Stimulated activated CD4-positive, alpha-beta T cell treated with anti-CD3 and anti-CD28 coated beads, Interleukin-15, amount 100 ng/mL, for 1 hour (primary cell): ENCODE results near the gene PPP1CA.

Experiments
- DNase-seq, 2 donors: peaks; one replicate each; pipeline ENCODE4 v3.0.0-alpha.2; 2020; ENCODE audit warnings: low read depth in 1 of 2, low spot score in 1 of 2

The PPP1CA gene

DNA sequence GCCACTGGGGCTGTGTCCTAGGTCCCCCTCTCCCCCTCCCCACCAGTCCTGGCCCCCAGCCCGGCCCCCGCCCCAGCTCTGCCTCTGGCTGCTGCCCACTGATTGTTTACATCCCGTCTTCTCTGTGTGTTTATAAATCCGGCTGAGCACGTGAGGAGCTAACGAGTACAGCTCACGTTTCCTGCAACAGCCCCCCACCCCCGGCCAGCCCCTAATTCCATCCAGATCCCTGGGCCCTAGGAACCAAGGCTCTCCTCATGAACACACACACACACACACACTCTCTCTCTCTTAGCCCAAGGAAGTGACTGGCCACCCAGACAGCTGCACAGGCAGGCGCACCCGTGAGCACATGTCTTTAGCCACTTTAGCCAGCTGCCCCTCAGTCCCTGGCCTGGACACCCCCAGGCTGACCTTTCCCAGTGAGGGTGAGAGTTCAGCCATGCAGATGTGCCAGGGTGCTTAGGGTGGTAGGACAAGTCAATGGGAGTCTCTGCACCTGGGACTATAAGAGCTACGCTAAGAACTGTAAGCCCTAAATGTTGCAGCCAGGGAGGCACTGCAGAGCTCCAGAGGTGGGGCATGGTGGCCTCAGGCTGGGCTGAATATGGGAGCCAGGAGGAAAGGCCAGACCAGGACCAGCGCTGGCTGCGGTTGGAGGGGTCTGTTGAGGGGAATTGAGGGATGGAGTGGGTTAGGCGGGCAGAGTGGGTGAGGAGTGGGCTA lies 31.1 kb downstream of the PPP1CA start:
- no peak for DNase-seq

DNA sequence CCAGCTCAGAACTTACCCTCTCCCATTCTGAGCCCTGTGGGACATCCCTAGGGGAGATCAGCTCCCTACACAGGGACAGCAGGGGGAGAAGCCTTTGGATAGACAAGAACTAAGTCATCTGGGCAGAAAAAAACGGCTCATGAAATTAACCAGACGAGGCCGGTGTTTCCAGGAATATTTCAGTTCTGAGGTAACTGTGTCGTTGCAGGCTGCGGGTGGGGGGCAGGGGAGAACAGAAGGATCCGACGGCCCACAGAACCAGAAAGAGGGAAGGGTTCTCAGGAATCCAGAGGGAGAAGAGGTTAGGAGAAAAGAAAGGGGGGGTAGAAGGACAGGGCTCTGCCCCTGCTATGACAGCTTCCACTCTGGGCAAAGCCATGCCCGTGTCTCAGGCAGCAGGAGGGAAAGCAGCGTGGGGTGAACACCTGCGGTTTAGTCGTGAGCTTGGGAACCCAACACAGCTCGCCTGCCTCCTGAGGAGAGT lies 31.8 kb downstream of the PPP1CA start:
- no peak for DNase-seq

DNA sequence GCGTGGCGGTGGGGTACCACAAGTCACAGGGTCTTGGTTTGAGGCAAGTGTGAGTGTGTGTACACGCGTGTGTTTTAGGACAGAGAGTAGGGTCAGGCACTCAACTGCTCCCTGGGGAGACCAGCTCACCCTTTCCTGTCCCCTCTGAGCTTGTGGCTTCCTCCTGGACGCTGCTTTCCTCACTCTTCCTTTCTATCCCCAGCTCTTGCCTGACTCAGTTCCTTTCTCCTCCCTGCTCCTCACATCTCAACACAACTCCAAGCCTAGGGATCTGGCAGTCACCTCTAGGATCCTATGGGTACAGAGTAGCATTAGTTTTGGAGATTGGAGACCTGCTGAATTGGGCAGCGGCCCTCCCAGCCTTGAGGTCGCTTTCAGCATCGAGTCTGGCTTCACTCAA lies 32.4 kb downstream of the PPP1CA start:
- DNase-seq: no peak

DNA sequence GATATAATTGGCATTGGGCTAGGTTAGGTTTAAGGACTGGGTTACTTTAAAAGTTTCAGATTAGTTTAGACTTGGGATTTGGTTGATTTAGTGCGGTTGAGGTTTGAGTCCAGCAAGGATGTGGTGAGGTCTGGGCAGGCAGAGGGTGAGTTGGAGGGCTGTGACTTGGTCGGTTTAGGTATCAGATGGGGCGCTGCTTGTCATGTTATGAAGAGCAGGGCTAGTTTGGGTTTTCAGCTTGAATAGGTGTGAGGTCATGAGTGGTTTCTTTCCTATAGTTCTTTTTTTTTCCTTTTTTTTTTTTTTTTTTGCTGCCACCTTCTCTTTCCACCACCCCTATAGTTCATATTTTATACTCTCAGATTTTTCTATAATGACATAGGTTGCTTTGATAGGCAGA lies 33.0 kb downstream of the PPP1CA start:
- DNase-seq: no peak

DNA sequence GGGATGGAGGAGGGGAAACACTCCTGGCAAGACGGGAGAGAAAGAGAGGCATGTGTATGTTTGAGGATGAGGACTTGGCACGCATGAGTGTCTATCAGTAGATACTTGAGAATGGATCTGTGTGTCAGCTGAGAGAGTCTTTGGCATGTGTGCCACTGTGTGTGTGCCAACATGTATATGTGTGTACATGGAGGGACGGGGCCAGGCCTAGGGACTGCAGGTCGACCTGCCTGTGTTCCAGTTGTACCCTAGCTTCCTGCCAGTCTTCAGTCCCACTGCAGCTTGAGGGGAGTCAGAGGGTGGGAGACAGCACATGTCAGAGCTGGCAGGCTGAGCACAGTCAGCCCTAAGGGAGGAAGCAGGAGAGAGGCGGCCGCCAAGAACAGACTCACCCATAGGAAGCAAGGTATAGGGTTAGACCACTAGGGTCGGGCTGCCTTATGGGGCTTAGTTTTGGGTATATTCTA lies 33.9 kb downstream of the PPP1CA start:
- DNase-seq: no peak

DNA sequence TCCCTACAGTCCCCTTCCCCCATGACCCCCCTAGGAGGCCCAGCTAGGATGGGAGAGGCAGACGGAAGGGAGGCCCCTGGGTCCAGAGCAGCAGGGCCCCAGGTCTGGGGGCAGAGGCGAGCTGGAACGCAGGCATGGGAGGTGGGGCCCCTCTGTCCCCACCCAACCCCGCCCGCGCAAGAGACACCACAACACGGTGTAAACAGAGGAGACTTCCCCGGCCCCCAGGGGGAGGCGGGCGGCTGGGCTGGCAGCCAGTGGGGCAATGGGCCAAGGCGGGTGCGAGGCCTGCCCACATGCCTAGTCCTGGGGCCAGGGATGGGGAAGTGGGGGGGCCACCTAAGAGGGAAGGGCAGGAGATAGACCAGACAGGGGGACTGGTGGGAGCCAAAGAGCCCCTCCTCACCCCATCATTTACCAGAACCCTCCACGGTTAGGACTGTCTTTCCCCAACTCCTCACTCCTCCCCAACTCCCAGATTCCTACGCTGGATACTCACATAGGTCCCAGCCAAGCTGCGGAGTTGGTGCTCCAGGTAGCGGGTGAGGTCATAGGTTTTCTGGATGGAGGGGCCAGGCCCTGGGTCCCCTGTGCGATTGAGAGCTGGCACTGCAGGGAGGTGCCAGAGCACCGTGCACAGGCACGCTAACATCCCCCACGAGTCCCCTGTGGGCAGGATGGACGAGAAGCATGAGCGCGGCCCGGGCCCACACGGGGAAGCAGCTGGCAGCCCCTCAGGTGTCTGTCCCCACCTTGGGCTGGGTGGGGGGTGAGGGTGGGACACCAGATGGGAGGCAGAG lies 34.5 kb downstream of the PPP1CA start:
- no peak for DNase-seq

DNA sequence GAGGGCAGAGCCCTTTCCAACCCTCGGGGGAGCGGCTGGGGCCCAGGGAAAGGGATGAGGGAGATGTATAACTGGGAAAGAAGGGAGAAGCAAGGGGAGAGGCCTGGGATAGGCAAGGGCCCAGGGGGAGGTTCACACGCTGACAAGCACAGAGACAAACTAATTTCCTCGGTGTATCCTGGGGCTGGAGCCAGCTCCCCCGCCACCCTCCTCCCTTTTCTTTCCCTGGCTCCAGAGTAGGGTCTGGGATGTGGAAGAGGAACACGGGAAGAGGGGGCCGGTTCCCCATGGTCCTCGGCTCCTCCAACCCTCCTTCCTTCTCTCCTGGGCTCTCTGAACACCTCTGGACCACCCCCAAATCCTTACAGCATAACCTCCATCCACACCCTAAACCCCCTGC lies 35.1 kb downstream of the PPP1CA start:
- DNase-seq: no peak

DNA sequence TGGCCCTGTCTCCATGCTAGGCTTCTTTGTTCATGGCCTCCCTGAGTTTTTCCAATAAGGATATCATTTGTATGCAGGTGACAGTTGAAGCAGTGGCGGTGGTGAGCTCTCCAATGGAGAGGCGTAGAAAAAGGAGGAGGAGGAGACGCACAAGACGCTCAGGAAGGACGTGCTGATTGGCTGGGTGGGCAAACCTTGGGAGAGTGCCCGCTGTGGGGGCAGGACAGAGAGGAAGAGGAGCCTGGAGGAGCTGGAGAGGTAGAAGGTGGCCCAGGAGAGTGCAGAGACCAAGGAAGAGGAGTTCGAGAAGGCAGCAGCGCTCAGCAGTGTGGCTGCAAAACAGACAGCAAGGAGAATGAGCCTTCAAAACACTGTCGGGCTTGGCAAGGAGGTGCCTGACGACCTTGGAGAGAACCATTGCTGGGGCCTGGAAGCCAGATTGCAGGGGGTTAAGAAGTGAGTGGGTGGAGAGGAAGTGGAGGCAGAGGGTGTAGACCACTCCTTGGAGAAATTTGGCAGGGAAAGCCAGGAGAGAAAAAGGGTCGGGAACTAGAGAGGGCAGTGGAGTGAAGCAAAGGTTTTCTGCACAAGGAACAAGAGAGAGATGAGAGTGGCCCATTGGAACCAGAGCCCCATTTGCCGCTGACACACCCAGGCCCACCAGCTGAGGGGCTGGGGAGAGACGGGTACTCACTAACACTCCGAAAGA lies 35.8 kb downstream of the PPP1CA start:
- no peak for DNase-seq

DNA sequence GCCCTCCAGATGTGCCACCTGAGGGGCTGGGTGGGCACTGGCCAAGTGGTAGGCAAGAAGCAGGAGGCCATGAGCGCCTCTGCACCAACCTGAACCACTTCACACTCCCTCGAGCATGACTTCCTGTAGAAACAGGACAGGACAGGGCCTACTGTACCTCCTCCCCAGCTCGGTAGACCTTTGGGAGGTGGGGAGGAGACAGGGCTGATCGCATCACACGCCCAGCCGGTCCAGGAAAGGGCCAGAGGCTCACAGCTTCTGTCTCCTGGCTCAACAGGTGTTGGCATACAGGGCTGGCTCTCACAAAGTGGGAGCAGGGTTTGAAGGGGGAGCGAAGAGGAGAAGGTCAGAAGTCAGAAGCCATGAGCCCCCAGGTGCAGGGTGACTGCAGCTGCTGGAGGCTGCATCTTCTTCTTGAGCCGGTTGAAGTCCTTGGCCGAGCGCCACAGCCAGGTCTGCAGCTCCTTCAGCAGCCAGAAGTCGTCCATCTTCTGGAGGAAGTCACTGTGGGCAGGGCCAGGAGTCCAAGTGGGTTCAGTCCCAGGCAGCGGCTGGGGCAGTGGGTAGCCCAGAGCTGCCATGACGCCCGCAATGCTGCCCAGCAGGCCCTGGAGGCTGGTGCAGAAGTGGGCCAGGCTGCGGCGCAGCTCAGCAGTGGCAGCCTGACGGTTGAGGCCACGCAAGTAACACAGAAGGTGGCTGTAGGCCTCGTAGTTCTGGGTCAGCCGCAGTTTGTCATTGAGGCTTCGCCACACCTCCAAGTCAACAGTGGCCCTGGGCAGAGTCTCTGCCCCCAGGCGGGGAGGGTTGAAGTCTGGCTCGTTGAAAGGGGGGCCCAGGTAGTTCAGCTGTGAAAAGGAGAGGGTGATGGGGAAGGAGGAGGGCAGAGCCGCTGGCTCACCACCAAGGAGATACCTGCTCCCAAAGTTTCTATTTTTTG lies 36.6 kb downstream of the PPP1CA start:
- no peak for DNase-seq

DNA sequence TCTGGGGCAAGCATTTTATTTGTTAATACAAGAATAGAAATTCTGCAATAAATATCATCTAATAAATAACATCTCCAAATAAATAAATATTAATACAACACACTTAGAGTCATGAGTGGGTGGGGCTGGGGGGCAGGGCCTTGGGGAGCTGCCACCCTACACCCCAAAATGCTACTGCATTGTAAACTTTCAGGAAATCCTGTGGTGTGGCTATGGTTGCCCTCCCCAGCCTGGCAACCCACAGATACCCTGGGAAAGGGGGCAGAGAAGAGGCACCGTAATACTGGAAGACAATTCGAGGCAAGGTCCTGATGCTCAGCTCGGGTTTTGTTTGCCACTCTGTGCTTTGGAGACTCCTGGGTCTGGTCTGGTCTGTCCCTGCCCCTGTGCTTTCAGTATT lies 37.5 kb downstream of the PPP1CA start:
- DNase-seq: no peak

DNA sequence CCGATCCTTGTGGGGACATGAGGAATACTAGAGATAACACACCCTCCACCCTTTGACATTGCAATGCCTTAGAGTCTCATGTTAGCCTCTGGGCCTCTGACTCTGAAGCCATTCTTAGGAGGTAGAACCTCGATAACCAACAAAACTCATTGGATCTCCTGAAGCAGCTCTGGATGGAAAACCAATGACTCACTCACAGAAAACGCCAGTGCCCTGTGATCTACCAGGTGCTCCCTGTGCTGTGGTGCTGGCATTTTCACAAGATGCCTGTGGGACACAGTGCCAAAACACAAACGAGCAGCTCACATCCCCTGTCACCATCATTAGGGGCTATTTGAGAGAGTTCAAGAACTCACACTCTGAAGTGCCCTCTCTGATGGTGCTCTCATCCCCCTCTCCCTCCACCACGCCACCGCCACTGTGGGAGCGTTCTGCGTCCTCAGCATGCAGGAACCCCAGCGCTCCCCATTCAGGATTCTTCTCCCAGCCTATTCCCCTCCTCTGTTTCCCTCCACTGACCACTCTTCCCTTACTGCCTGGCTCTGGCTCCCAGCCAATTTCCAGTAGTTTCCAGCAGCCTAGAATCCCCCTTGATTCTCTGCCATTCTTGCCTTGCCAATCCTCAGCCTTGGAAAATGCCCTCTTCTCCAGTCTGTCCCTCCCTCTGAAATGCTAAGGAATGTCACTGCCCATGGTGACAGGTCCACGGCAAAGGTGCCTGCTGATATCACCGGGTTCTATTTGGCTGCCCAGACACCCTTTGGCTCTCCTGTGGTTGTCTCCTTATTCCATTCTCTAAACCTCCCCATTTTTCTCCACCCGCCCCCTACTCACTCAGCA lies 43.6 kb downstream of the PPP1CA start:
- DNase-seq: no peak

DNA sequence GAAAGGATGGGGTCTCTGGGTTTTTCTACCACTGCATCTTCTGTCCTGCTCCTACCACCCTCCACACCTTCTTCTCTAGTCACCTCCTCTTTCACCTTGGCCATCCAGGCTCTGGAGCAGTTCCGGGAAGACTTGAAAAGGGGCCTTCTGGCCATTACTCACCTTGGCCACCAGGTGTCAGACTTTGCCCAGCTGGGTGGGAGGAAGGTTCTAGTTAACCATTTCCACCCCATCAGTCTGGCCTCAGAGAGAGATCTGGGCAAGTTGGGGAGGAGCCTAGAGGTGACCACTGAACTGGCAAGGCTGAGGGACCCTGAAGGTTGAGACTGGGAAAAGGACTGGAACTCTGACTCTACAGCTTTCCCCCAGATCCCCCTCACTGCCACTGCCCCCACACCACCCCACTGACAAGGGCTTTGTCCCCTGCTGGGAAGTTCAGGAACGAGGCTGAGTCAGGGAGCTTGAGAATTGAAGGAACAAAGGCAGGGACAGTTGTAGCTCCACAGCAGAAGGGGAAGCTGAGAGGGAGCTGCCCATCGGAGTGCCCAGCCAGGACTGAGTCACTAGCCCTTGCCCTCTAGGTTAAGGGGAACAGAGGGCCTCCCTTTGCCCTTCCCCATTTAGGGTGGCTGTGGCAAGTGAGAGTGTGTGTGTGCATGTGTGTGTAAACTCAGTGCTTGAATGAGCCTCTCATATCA lies 44.6 kb downstream of the PPP1CA start:
- DNase-seq: peak in 1 of 2 donors; percentile 44

DNA sequence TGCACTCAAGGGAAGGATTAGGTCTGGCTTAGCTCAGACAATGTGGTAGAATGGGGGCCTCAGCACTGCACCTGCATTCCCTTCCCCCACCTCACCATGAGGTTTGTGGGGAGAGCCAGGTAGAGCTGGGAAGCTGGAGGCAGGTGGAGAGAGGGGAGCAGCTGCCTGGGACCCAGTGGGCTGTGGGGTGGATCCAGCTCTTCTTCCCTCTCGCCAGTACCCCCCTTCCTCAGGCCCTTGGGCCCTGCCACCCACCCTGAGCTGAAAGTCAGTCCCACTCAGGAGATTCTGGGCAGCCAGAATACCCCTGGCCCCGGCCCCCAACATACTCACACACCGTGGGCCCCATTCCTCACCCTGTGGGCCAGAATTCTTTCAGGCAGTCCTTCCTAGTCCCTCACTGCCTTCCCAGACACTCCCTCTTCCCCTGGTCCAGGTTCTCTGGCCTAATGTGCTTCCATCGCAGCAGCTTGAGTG lies 45.2 kb downstream of the PPP1CA start:
- DNase-seq: no peak

DNA sequence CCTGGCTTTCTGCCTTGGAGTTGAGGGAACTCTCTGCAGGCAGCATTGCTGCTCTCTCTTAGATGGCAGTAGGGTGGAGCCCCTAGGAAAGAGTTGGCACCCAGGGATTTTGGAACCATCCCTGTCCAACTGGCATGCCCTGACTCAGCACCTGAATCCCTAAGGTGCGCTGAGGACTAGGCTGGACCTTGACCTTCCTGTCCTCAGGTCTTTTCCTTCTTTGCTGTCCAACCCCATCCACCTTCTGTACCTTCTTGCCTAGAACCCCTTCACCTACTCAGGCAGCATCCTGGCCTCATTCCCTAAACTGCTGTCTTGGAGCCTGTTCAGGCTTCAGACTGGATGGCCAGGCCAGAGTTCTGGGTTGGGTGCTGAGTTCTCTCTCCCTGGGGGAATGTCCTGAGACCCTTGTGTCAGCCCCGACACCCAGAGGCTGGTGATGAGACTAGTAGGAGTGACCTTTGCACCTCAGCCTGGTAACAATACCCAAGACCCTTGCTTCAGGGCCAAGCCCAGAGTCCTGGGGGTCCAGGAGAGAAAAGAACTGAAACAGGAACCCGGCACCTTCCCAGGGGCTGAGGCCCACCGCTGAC lies 45.8 kb downstream of the PPP1CA start:
- DNase-seq: no peak

DNA sequence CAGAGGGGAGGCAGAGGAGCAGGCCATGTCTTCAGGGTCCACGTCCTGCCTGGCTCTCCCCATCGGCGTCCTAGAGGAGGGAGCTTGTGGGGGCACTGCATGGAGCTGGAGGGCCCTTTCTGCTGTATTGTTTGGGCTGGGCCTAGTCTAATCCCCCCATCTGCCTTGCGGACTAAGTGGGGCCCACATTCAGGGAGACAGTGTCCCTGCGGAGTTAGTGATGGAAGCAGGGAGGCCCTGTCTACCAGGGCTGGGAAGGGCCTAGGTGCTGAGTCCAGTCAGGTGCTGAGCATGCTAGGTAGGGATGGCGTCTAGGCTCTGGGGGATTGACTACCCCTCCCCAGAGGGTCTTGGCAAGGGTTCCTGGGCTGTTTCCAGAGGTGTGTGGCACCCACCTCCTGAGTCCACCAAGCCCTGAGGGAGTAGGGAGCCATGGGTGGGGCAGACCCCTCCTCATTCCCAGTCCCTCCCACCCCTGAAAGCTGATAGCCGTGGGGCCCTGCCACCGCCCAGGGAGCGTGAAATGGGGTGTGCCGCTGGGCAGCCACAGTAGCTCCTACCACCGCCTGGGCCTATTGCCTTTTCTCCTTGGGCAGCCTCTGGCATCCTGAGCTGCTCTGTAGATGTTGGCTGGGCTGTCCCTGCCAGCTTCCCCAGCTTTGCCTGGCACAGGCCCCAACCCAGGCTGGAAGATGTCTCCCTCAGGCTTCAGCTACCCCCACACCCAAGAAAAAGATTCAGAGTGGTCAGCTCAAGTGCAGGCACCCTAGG lies 46.5 kb downstream of the PPP1CA start:
- DNase-seq: no peak

DNA sequence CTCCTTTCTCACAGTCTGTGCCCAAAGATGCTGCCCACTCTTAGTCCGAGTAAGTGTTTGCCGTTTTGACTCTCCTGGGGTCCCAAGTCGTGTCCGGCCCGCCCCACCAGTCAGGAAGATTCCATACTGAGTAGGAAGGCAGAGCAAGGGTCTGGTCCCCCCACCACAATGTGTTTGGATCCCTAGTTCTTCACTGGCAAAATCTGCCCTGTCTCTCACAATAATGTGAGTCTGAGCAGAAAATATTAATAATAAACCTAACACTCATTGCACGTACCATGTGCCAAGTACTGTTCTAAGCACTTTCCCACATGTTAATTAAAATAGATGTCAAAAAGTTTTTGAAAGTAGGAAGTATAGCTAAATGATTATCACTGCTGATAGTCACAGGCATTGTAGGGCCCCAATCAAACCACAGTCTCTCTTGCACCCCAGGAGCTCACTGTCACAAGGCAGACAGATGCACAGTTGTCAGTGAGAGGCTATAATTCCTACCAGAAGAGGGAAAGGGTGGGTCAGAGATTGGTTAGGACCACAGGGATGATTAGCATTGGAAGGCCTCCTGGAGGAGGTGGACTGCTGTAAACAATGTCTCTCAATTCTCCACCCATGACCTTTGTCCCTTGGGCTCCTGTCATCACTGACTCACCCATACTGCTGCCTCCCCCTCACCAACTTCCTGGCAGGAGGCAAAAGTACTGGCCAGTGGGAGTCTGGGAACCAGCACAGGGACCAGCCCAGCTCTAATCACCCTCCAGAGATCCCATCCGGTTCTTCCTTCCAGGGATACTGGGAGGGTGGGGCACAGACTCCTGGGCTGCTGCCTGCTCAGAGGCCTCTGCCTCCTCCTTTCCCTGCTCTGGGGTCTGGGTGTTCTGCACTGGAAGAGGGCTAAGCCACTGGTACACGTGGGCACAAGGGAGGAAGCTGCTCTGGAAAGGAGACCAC lies 47.3 kb downstream of the PPP1CA start:
- DNase-seq: no peak
